Endodermal cell (in vitro differentiated cells): Measurements from ENCODE around the gene UNC45A. TPM values are rescaled to one million over a fixed set of nuclear protein-coding genes. Genes with fewer than 3 reads are reported as not detected.

ENCODE experiments used
- DNase-seq: peaks from one replicate; pipeline ENCODE4 v3.0.0-alpha.2; 2017
- H3K27ac ChIP-seq: 2 replicates; pipeline ENCODE4 v1.5.1; 2013; ENCODE audit warnings: mild to moderate bottlenecking, low read depth, low read length, moderate library complexity
- H3K27me3 ChIP-seq: 2 replicates; pipeline ENCODE4 v1.6.1; 2013; ENCODE audit warnings: mild to moderate bottlenecking, low read length, moderate library complexity; ENCODE audit not compliant: insufficient read depth, control insufficient read depth, poor library complexity, severe bottlenecking
- H3K36me3 ChIP-seq: 2 replicates; pipeline ENCODE4 v1.7.0; 2013; ENCODE audit warnings: mild to moderate bottlenecking, low read length, moderate library complexity; ENCODE audit not compliant: control insufficient read depth, insufficient read depth
- H3K4me1 ChIP-seq: one replicate; pipeline ENCODE4 v1.7.0; 2013; ENCODE audit warnings: low read length; ENCODE audit not compliant: control insufficient read depth, insufficient read depth
- H3K4me3 ChIP-seq: 2 replicates; pipeline ENCODE4 v1.5.1; 2013; ENCODE audit warnings: mild to moderate bottlenecking, low read length, moderate library complexity
- H3K9ac ChIP-seq: 2 replicates; pipeline ENCODE4 v1.6.1; 2013; ENCODE audit warnings: mild to moderate bottlenecking, low read length, moderate library complexity; ENCODE audit not compliant: poor library complexity, severe bottlenecking; ENCODE audit errors: extremely low read depth
- H3K9me3 ChIP-seq: 2 replicates; pipeline ENCODE4 v1.6.1; 2013; ENCODE audit warnings: mild to moderate bottlenecking, low read length, moderate library complexity; ENCODE audit not compliant: control insufficient read depth
- H3K27ac Mint-ChIP-seq: 2 replicates; pipeline ENCODE4 v1.8.0; 2020; ENCODE audit warnings: mixed read lengths
- H3K27me3 Mint-ChIP-seq: 2 replicates; pipeline ENCODE4 v1.8.0; 2021; ENCODE audit warnings: mild to moderate bottlenecking, mixed read lengths; ENCODE audit not compliant: insufficient read depth
- H3K36me3 Mint-ChIP-seq: 2 replicates; pipeline ENCODE4 v1.8.0; 2020; ENCODE audit warnings: low read depth, mixed read lengths
- H3K4me1 Mint-ChIP-seq: 2 replicates; pipeline ENCODE4 v1.8.0; 2020; ENCODE audit warnings: mixed read lengths
- H3K4me3 Mint-ChIP-seq: 2 replicates; pipeline ENCODE4 v1.8.0; 2020; ENCODE audit warnings: mild to moderate bottlenecking, moderate library complexity, mixed read lengths
- H3K9me3 Mint-ChIP-seq: 2 replicates; pipeline ENCODE4 v1.8.0; 2020; ENCODE audit warnings: mild to moderate bottlenecking, mixed read lengths
- CTCF ChIP-seq: fragments of 200-600 bp; sonication (generic); conservative IDR thresholded peaks from 2 replicates; pipeline ENCODE4 v1.5.0; 2021; ENCODE audit warnings: antibody characterized with exemption, mild to moderate bottlenecking
- WGBS, 2 experiments: methylation state at CpG; one replicate each; pipeline versions ENCODE4 v1.1.5 to v1.1.7; 2013; ENCODE audit warnings: missing lambda C conversion rate in 2 of 2, mixed read lengths in 1 of 2; ENCODE audit not compliant: insufficient coverage in 1 of 2, insufficient read length in 1 of 2; 5-methylcytosine and 5-hydroxymethylcytosine counted together
- total RNA-seq, 2 donors: library from RNA; stranded (reverse); fragmentation: NEBNext Ultra II Directional in 1 of 2; extraction: Animal tissue kit (Norgen Biotek cat#: 25700) in 1 of 2; gene quantifications; 2 replicates in 1 of 2; 3 replicates in 1 of 2; pipeline ENCODE4 v1.2.1, GENCODE V29; 2021

The UNC45A gene
- total RNA-seq, 2 donors from 2014 or later, result 92.5 to 96.6 TPM

- Mint-ChIP-seq H3K9me3 (no peaks in the 10 kb centered on the region), H3K27me3 (no peaks in the 10 kb centered on the region), H3K36me3 (peaks cover 44% of the 10 kb centered on the region), H3K27ac (no peak overlapping the region), H3K4me3 (no peak overlapping the region), H3K4me1 (no peaks in the 10 kb centered on the region)
- H3K27ac ChIP-seq, result no peak overlapping the region
- no peak overlapping the region for H3K9ac ChIP-seq
- H3K4me1 ChIP-seq, result no peaks in the 10 kb centered on the region
- no peaks in the 10 kb centered on the region for H3K9me3 ChIP-seq
- 81 to 95% methylated on average over 7 to 8 of the region's 8 CpGs for WGBS, 2 experiments
- no peak for TF ChIP-seq CTCF
- H3K27me3 ChIP-seq, result no peaks in the 10 kb centered on the region
- no peak overlapping the region for H3K4me3 ChIP-seq
- H3K36me3 ChIP-seq, result peaks cover 64% of the 10 kb centered on the region
- DNase-seq, result no peak
Measured at GRCh38 chr15:90909976-90910375, 25.1 kb upstream of the UNC45A start.

GRCh38 chr15:90910441-90911301 lies 24.4 kb upstream of the UNC45A start:
- no peak overlapping the region for H3K4me3 ChIP-seq
- peaks cover 42% of the 10 kb centered on the region for H3K36me3 Mint-ChIP-seq
- no peaks in the 10 kb centered on the region for H3K27me3 ChIP-seq
- no peaks in the 10 kb centered on the region for H3K9me3 Mint-ChIP-seq
- no peak for DNase-seq
- WGBS, 2 experiments, result 93 to 95% methylated on average over 8 to 24 of the region's 24 CpGs
- no peak overlapping the region for H3K27ac ChIP-seq
- H3K9me3 ChIP-seq, result no peaks in the 10 kb centered on the region
- no peak for TF ChIP-seq CTCF
- H3K27me3 Mint-ChIP-seq, result no peaks in the 10 kb centered on the region
- H3K9ac ChIP-seq, result no peak overlapping the region
- no peaks in the 10 kb centered on the region for H3K4me1 ChIP-seq
- H3K36me3 ChIP-seq, result peaks cover 62% of the 10 kb centered on the region
- no peak overlapping the region for H3K4me3 Mint-ChIP-seq
- H3K27ac Mint-ChIP-seq, result no peak overlapping the region
- H3K4me1 Mint-ChIP-seq, result no peaks in the 10 kb centered on the region

- H3K36me3 Mint-ChIP-seq, result peaks cover 39% of the 10 kb centered on the region
- no peak overlapping the region for H3K4me3 Mint-ChIP-seq
- H3K27ac Mint-ChIP-seq, result no peak overlapping the region
- Histone ChIP-seq H3K9ac (no peak overlapping the region), H3K27ac (no peak overlapping the region), H3K4me1 (no peaks in the 10 kb centered on the region), H3K27me3 (no peaks in the 10 kb centered on the region), H3K9me3 (no peaks in the 10 kb centered on the region), H3K4me3 (no peak overlapping the region), H3K36me3 (peaks cover 61% of the 10 kb centered on the region)
- TF ChIP-seq CTCF, result no peak
- no peaks in the 10 kb centered on the region for H3K4me1 Mint-ChIP-seq
- WGBS, 2 experiments, result 93 to 96% methylated on average over 11 to 19 of the region's 19 CpGs
- H3K9me3 Mint-ChIP-seq, result no peaks in the 10 kb centered on the region
- no peak for DNase-seq
- no peaks in the 10 kb centered on the region for H3K27me3 Mint-ChIP-seq
Measured at GRCh38 chr15:90911302-90911623, 23.8 kb upstream of the UNC45A start.
